ENCODE measurements around the gene SNX5.
A peak's percentile ranks its signal among the peaks of the same experiment; 100 is the strongest.

SNX5 gene

DNA sequence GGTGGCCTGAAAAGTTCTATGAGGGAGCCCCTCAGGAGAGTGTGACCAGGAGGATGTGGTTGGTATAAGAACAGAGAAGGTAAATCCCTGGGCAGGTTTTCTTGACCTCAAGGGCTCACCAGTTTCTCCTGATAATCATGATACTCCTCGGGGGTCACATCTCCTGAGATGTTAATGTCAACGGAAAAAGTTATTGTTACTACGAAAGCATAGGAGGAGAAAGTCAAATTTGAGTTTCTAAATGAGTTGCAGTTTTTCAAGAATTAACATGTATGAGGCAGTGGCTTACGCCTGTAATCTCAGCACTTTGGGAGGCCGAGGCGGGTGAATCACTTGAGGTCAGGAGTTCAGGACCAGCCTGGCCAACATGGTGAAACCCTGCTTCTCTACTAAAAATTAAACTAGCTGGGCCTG, 23.6 kb upstream of the SNX5 start:
- H3K27ac ChIP-seq: no peak overlapping the region
- TF ChIP-seq, protein P1, sequence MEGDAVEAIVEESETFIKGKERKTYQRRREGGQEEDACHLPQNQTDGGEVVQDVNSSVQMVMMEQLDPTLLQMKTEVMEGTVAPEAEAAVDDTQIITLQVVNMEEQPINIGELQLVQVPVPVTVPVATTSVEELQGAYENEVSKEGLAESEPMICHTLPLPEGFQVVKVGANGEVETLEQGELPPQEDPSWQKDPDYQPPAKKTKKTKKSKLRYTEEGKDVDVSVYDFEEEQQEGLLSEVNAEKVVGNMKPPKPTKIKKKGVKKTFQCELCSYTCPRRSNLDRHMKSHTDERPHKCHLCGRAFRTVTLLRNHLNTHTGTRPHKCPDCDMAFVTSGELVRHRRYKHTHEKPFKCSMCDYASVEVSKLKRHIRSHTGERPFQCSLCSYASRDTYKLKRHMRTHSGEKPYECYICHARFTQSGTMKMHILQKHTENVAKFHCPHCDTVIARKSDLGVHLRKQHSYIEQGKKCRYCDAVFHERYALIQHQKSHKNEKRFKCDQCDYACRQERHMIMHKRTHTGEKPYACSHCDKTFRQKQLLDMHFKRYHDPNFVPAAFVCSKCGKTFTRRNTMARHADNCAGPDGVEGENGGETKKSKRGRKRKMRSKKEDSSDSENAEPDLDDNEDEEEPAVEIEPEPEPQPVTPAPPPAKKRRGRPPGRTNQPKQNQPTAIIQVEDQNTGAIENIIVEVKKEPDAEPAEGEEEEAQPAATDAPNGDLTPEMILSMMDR (IDR thresholded peaks at IDR 0.05; ENCODE audit: low read depth, low read length, missing control alignments): no peak
- no peaks in the 10 kb centered on the region for H3K27me3 ChIP-seq (replicated peaks)
- peak; percentile 18 for DNase-seq
- no peaks in the 10 kb centered on the region for H3K36me3 ChIP-seq (replicated peaks)
- no peak overlapping the region for H3K4me3 ChIP-seq (ENCODE audit: low read depth, low read length)
- in situ Hi-C loops (cut with HindIII; ENCODE audit: low pct_ligation_motif_present, low sequenced_read_pairs): no loop called here

DNA sequence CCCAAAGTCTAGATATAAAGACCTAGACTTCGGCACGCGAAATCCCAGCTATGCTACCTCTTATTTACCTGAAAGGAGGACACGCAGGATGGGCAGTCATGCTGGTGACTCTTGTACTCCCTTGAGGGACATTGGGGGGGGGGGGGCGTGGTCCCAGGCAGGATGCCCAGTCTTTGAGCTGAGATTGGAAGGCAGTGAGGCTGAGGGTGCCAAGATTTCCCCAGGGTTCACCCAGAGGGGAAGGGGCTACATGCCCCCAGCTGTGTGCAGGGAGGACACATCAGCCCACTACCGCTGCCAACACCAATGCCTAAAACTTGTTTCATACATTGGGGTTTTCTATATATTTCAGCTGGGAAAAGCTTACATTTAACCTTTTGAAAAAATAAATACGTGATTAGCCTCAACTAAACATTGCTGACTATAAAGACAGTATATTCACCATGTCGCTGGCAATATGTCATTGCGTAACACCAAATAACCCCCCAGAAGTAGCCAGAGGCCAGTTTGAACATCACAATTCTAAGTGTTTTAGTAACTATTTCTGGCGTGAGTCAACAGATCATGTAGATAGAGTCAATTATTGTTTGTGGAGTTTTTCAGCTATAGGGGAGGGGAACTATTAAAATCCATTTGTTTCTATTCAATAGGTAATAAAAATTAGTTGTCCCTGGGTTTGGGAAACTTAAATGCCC, 21.8 kb upstream of the SNX5 start:
- no peaks in the 10 kb centered on the region for H3K27me3 ChIP-seq (replicated peaks)
- TF ChIP-seq, protein P1 (IDR thresholded peaks at IDR 0.05; ENCODE audit: low read depth, low read length, missing control alignments): no peak
- in situ Hi-C loops (cut with HindIII; ENCODE audit: low pct_ligation_motif_present, low sequenced_read_pairs): no loop called here
- H3K36me3 ChIP-seq (replicated peaks): no peaks in the 10 kb centered on the region
- DNase-seq: no peak
- no peak overlapping the region for H3K4me3 ChIP-seq (ENCODE audit: low read depth, low read length)
- H3K27ac ChIP-seq: no peak overlapping the region

DNA sequence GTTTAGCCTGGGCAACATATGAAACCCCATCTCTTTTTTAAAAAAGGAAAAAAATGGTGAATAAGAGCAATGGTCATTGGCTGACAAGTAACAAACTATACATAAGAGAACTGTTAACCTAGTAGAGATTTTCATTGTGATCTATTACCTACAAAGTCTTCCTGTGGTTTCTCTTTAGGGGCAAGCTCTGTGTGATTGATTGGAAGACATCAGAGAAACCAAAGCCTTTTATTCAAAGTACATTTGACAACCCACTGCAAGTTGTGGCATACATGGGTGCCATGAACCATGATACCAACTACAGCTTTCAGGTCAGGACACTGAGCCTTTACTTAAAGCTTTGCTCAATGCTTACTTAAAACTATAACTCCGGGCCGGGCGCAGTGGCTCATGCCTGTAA, 19.4 kb upstream of the SNX5 start:
- in situ Hi-C loops (cut with HindIII; ENCODE audit: low pct_ligation_motif_present, low sequenced_read_pairs): no loop called here
- TF ChIP-seq, protein P1 (IDR thresholded peaks at IDR 0.05; ENCODE audit: low read depth, low read length, missing control alignments): no peak
- Histone ChIP-seq H3K27ac (no peak overlapping the region), H3K27me3 (replicated peaks) (no peaks in the 10 kb centered on the region), H3K36me3 (replicated peaks) (no peaks in the 10 kb centered on the region), H3K4me3 (ENCODE audit: low read depth, low read length) (no peak overlapping the region)
- DNase-seq: no peak

DNA sequence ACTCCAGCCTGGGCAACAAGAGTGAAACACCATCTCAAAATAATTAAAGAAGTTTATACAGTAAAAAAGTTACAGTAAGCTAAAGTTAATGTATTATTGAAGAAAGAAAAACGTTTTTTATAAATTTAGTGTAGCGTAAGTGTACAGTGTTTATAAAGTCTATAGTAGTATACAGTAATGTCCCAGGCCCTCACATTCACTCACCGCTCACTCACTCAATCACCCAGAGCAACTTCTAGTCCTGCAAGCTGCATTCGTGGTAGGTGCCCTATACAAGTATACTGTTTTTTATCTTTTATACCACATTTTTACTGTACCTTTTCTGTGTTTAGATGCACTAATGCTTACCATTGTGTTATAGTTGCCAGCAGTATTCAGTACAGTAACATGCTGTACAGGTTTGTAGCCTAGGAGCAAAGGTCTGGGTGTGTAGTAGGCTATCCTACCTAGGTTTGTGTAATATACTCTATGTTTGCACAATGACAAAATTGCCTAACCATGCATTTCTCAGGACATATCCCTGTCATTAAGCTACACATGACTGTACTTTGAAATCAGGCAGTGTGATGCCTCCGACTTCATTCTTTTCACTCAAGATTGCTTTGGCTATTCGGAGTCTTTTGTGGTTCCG, 16.9 kb upstream of the SNX5 start:
- no peaks in the 10 kb centered on the region for H3K36me3 ChIP-seq (replicated peaks)
- H3K4me3 ChIP-seq (ENCODE audit: low read depth, low read length): no peak overlapping the region
- TF ChIP-seq, protein P1 (IDR thresholded peaks at IDR 0.05; ENCODE audit: low read depth, low read length, missing control alignments): no peak

DNA sequence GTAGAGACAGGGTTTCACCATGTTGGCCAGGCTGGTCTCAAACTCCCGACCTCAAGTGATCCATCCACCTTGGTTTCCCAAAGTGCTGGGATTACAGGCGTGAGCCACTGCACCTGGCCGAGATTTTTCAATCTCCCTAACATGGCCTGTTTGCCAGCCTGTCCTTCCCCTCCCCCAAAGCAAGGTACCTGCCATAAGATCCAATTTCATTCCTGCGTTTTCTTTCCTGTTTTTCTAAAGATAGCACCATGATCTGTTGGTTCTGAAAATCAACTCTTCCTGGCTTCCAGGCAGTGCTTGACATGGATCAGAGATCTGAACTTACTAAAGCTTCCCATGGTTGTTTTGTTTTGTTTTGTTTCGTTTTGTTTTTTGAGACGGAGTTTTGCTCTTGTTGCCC, 7.7 kb upstream of the SNX5 start:
- no peak overlapping the region for H3K27ac ChIP-seq
- in situ Hi-C loops (cut with HindIII; ENCODE audit: low pct_ligation_motif_present, low sequenced_read_pairs): no loop called here
- no peak for DNase-seq
- TF ChIP-seq, protein P1 (IDR thresholded peaks at IDR 0.05; ENCODE audit: low read depth, low read length, missing control alignments): no peak
- no peaks in the 10 kb centered on the region for H3K27me3 ChIP-seq (replicated peaks)
- no peak overlapping the region for H3K4me3 ChIP-seq (ENCODE audit: low read depth, low read length)
- H3K36me3 ChIP-seq (replicated peaks): peaks cover 12% of the 10 kb centered on the region

More for the DNA sequence above, 16.9 kb upstream of the SNX5 start:
- Histone ChIP-seq H3K27me3 (replicated peaks) (no peaks in the 10 kb centered on the region), H3K27ac (no peak overlapping the region)
- DNase-seq: no peak
- in situ Hi-C loops (cut with HindIII; ENCODE audit: low pct_ligation_motif_present, low sequenced_read_pairs): no loop called here

Data from brain microvascular endothelial cell (primary cell).